Measurements from ENCODE around the gene OSTM1. TPM values are rescaled to one million over a fixed set of nuclear protein-coding genes. Genes with fewer than 3 reads are reported as not detected.

OSTM1 gene
- total and polyA plus RNA-seq, 2 donors (not counting 1 experiment from before 2014, with no cell fraction given): 6.2 to 41.7 TPM

- no peak overlapping the region for H2AFZ ChIP-seq (ENCODE audit: insufficient read depth, low read depth, low read length, poor library complexity, severe bottlenecking)
- TF ChIP-seq EZH2 (IDR thresholded peaks at IDR 0.05; ENCODE audit: borderline replicate concordance, insufficient read depth, low read depth, low read length, poor library complexity, severe bottlenecking): no peak
- TF ChIP-seq CTCF (IDR thresholded peaks at IDR 0.05): no peak
- no peak overlapping the region for H3K4me3 Mint-ChIP-seq
- H3K9me3 Mint-ChIP-seq (ENCODE audit: insufficient read depth): no peaks in the 10 kb centered on the region
- H3K79me2 ChIP-seq (ENCODE audit: control insufficient read depth, insufficient read depth, low read length): peaks cover 19% of the 10 kb centered on the region
- DNase-seq (no peak), ATAC-seq (ENCODE audit: low read depth) (no peak)
- no peak overlapping the region for H3K9ac ChIP-seq (ENCODE audit: low read length)
- H3K27ac Mint-ChIP-seq: no peak overlapping the region
- H3K36me3 ChIP-seq (replicated peaks in 1 of 2; ENCODE audit: control extremely low read depth in 1 of 2, control insufficient read depth in 1 of 2, extremely low read depth in 1 of 2, insufficient read depth in 2 of 2, low read length in 1 of 2): no peaks in the 10 kb centered on the region
- no peaks in the 10 kb centered on the region for H4K20me1 ChIP-seq (ENCODE audit: control insufficient read depth, insufficient read depth, low read length, poor library complexity, severe bottlenecking)
- WGBS (ENCODE audit: insufficient coverage): no CpG with 5 or more reads among the region's 1 CpG
- intact Hi-C loops (cut with micrococcal nuclease): loop anchor here (10.0 kb wide), 1 partner anchor 217 kb away; the partner anchor contains the start of gene AFG1L
- H3K4me1 ChIP-seq (ENCODE audit: control insufficient read depth in 2 of 2, insufficient read depth in 2 of 2, low read length in 2 of 2): peaks cover 13 to 17% of the 10 kb centered on the region in 2 donors
- H3K27me3 ChIP-seq (replicated peaks in 1 of 4; ENCODE audit: control extremely low read depth in 1 of 4, control insufficient read depth in 3 of 4, insufficient read depth in 4 of 4, low read length in 3 of 4): peaks cover 0 to 6% (median 0%) of the 10 kb centered on the region in 4 experiments
- peaks cover 18% of the 10 kb centered on the region for H3K4me1 Mint-ChIP-seq
- CTCF ChIA-PET: interaction anchor here (1.6 kb wide), 1 partner anchor 414 kb away, joined by 4 read pairs; no protein-coding TSS in a partner anchor
- POLR2A ChIA-PET: no interaction called here
- no peak overlapping the region for H3K4me2 ChIP-seq (replicated peaks; ENCODE audit: low read depth, low read length, poor library complexity, severe bottlenecking)
- no peak overlapping the region for H3K27ac ChIP-seq (ENCODE audit: low read length in 2 of 2)
- no peak overlapping the region for H3K4me3 ChIP-seq (ENCODE audit: control extremely low read depth in 1 of 5, extremely low read depth in 1 of 5, insufficient read depth in 1 of 5, low read depth in 2 of 5, low read length in 4 of 5)
- no peaks in the 10 kb centered on the region for H3K9me3 ChIP-seq (ENCODE audit: control extremely low read depth in 1 of 3, control insufficient read depth in 2 of 3, insufficient read depth in 1 of 3, low read length in 2 of 3)
- H3K27me3 Mint-ChIP-seq: peaks cover 28% of the 10 kb centered on the region
These were observed 3.6 kb upstream of the OSTM1 start for GRCh38 chr6:108078191-108078590.

- Histone ChIP-seq H3K27me3 (replicated peaks in 1 of 4; ENCODE audit: control extremely low read depth in 1 of 4, control insufficient read depth in 3 of 4, insufficient read depth in 4 of 4, low read length in 3 of 4) (no peaks in the 10 kb centered on the region), H3K27ac (ENCODE audit: low read length in 2 of 2) (peak overlapping the region; percentile 27 to 91), H3K9me3 (ENCODE audit: control extremely low read depth in 1 of 3, control insufficient read depth in 2 of 3, insufficient read depth in 1 of 3, low read length in 2 of 3) (no peaks in the 10 kb centered on the region), H3K36me3 (replicated peaks in 1 of 2; ENCODE audit: control extremely low read depth in 1 of 2, control insufficient read depth in 1 of 2, extremely low read depth in 1 of 2, insufficient read depth in 2 of 2, low read length in 1 of 2) (peaks cover 0 to 4% of the 10 kb centered on the region in 2 experiments), H3K9ac (ENCODE audit: low read length) (peak overlapping the region; percentile 80), H3K4me1 (ENCODE audit: control insufficient read depth in 2 of 2, insufficient read depth in 2 of 2, low read length in 2 of 2) (peaks cover 16 to 18% of the 10 kb centered on the region in 2 donors), H2AFZ (ENCODE audit: insufficient read depth, low read depth, low read length, poor library complexity, severe bottlenecking) (peak overlapping the region; percentile 89), H3K79me2 (ENCODE audit: control insufficient read depth, insufficient read depth, low read length) (peaks cover 36% of the 10 kb centered on the region), H3K4me2 (replicated peaks; ENCODE audit: low read depth, low read length, poor library complexity, severe bottlenecking) (peak overlapping the region; percentile 97), H4K20me1 (ENCODE audit: control insufficient read depth, insufficient read depth, low read length, poor library complexity, severe bottlenecking) (no peaks in the 10 kb centered on the region), H3K4me3 (ENCODE audit: control extremely low read depth in 1 of 5, extremely low read depth in 1 of 5, insufficient read depth in 1 of 5, low read depth in 2 of 5, low read length in 4 of 5) (peak overlapping the region; percentile 60 to 96 (median 89))
- ChIA-PET CTCF (interaction anchor here (0.6 kb wide), 1 partner anchor 389 kb away, joined by 6 read pairs; no protein-coding TSS in a partner anchor), POLR2A (no interaction called here)
- Mint-ChIP-seq H3K27ac (peak overlapping the region; percentile 87), H3K9me3 (ENCODE audit: insufficient read depth) (no peaks in the 10 kb centered on the region), H3K4me1 (peaks cover 29% of the 10 kb centered on the region), H3K27me3 (peaks cover 5% of the 10 kb centered on the region), H3K4me3 (peak overlapping the region; percentile 87)
- intact Hi-C loops (cut with micrococcal nuclease): loop anchor here (1.0 to 10.0 kb wide), 5 partner anchors 43 to 774 kb away; partner anchors contain the start of genes AFG1L, ARMC2, SEC63 and SNX3
- ATAC-seq (ENCODE audit: low read depth) (no peak), DNase-seq (no peak)
- WGBS (ENCODE audit: insufficient coverage): 3% methylated on average over 7 of the region's 12 CpGs
- TF ChIP-seq CTCF (IDR thresholded peaks at IDR 0.05) (no peak), EZH2 (IDR thresholded peaks at IDR 0.05; ENCODE audit: borderline replicate concordance, insufficient read depth, low read depth, low read length, poor library complexity, severe bottlenecking) (no peak)
These were observed 533 bp downstream of the OSTM1 start for GRCh38 chr6:108074057-108074358.

Measured in B cell (primary cell).